A172 (cell line): ENCODE measurements around the gene LRRC47. TPM values are rescaled to one million over a fixed set of nuclear protein-coding genes. Genes with fewer than 3 reads are reported as not detected.
A peak's percentile ranks its signal among the peaks of the same experiment; 100 is the strongest.
"Not testable (repeated sequence)": the region's sequence is repeated elsewhere in the genome, so short reads cannot be mapped to it uniquely, and the experiment has no call there.

Experiments
- DNase-seq: peaks from one replicate; pipeline ENCODE4 v3.0.0-alpha.2; 2015; ENCODE audit warnings: low spot score
- total RNA-seq: library from RNA; depleted of rRNA; stranded (reverse); fragments of >200 nt; shearing (Covaris generic); gene quantifications from 2 replicates; pipeline ENCODE4 v1.2.3, GENCODE V29; 2014

LRRC47 gene
- total RNA-seq, 1 experiment from 2014 or later = 29.8 TPM

GRCh38 chr1:3748316-3748900 lies 47.9 kb downstream of the LRRC47 start:
- not testable (repeated sequence) for DNase-seq

DNA sequence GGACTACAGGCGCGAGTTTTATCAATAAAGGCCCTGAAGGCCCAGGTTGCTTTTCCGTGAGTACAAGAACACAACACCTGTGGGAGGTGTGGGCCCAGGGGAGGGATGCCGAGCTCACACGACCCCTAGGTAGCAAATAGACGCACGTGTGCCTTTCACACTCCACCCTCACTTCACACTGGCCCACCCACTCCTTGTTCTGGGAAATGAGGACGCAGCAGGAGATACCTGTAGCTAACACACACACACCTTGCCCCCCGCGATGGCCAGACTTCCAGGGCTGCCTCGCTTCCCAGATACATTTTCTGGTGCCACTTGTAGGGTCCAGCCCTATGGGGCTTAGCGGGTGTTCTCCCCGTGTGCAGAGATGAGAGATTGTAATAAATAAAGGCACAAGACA lies 48.4 kb downstream of the LRRC47 start:
- DNase-seq = no peak

- no peak for DNase-seq
Observed at GRCh38 chr1:3747522-3747848, 48.8 kb downstream of the LRRC47 start.

GRCh38 chr1:3746830-3747521 lies 49.3 kb downstream of the LRRC47 start:
- DNase-seq = peak; percentile 2

GRCh38 chr1:3746389-3746829 lies 49.9 kb downstream of the LRRC47 start:
- DNase-seq = no peak

- DNase-seq = no peak
Observed at GRCh38 chr1:3745590-3746381, 50.5 kb downstream of the LRRC47 start.

DNA sequence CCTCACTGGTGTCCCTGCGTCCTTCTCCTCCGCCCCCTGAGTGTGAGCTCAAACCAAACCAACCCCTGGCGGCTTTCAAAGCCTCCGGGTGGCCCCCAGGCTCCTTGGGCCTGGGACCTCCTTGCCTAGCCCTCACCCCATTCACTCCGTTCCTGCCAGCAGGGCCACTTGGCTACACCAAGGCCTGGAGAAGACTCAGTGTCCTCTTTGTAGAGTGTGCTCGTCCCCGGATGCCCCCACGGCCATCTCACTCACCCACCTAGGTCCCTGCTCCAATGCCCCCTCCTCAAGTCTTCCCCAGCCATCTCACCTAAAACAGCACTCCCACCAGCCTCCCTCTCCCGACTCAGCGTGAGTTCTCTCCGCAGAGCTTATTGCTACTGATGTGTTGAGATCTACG lies 51.2 kb downstream of the LRRC47 start:
- no peak for DNase-seq

GRCh38 chr1:3744646-3745045 lies 51.7 kb downstream of the LRRC47 start:
- DNase-seq = no peak

- no peak for DNase-seq
Observed at GRCh38 chr1:3743826-3744225, 52.5 kb downstream of the LRRC47 start.

DNA sequence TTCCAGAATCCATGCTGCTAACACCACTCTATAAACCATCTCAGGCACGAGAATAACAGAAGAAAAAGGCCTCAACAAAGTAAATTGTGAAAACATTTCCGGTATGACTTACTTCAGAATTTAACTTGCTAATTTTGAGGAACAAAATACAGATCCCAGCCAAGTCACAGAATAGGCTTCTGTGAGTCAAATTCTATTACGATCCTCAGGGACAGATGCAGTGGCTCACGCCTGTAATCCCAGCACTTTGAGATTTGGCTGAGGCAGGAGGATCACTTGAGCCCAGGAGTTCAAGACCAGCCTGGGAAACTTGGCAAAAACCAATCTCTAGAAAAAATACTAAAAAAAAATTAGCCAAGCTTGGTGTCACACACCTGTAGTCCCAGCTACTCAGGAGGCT lies 52.9 kb downstream of the LRRC47 start:
- DNase-seq = no peak

DNA sequence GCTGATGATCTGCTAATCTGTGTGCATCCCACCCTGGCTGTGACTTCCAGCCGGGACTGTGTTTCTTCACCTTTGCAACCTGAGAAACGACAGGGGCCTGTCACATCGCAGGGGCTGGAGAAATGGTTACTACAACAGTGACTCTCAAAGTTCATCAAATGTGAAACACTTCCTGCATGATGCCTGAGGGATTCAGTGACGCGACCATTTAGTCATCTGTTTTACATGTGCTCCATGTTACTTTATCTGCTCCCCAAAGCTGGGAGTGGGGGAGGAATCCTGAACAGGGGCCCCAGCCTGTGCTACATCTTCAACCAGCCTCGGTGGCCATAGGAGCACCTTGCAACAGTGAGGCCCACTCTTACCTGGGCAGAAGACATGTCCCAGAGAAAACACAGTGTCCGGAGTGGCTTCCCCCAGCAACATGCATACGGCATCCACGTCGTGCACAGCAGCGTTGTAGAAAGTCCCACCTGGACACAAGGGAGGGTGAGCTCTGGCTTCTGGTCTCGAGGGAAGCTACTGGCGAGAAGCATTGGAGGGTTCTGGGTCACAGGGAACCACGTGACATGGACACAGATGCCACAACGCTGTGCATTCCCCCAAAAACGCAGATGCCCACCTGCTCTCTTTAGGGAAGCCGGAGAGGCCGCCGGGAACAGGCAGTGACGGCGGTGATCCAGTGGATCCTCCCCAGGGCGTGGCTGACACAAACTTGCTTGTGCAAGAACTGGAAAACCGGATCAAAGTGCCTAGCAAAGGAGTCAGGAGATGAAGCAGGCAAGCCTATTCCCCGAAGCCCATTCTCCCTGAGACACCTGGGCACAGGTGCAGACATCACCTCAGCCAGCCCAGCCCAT lies 53.6 kb downstream of the LRRC47 start:
- DNase-seq = no peak

- no peak for DNase-seq
Observed at GRCh38 chr1:3741566-3742438, 54.5 kb downstream of the LRRC47 start.

- no peak for DNase-seq
Observed at GRCh38 chr1:3740752-3741151, 55.5 kb downstream of the LRRC47 start.

DNA sequence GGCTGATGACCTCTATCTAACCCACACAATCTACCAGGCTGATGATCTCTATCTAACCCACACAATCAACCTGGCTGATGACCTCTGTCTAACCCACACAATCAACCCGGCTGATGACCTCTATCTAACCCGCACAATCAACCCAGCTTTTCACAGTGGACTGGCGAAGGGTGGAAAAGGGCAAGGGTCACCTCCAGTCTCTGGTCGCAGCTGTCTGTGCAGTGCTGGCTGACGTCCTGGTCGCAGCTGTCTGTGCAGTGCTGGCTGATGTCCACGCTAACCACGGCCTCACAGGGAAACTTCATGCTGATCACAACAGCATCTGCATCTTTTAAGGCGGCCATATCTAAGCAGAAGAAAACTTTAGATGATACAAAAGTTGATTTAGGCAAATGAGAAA lies 56.3 kb downstream of the LRRC47 start:
- DNase-seq = no peak

GRCh38 chr1:3738943-3739342 lies 57.4 kb downstream of the LRRC47 start:
- DNase-seq = no peak

- no peak for DNase-seq
Observed at GRCh38 chr1:3736708-3737107, 59.6 kb downstream of the LRRC47 start.

DNA sequence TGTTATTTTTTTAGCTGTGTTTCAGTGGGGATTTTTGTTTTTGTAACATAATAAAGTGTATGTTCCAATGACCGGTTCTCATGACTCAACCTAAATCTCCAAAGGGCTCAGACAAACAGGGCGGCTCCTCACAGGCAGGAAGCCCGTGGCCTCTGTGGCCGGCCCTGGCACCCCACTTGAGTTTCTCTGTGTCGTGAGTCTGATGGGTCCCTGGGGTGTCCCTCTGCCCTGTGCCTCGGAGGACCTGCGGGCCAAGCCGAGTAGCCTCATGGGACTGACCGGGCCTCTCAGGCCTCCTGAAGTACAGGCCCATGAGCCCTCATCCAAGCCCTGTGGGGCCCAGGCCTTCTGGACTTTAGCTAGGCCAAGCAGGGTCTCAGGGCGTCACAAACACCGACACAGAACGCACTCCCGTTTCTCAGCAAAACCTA lies 60.2 kb downstream of the LRRC47 start:
- DNase-seq = no peak

GRCh38 chr1:3735688-3736087 lies 60.6 kb downstream of the LRRC47 start:
- no peak for DNase-seq

- no peak for DNase-seq
Observed at GRCh38 chr1:3735027-3735681, 61.1 kb downstream of the LRRC47 start.

DNA sequence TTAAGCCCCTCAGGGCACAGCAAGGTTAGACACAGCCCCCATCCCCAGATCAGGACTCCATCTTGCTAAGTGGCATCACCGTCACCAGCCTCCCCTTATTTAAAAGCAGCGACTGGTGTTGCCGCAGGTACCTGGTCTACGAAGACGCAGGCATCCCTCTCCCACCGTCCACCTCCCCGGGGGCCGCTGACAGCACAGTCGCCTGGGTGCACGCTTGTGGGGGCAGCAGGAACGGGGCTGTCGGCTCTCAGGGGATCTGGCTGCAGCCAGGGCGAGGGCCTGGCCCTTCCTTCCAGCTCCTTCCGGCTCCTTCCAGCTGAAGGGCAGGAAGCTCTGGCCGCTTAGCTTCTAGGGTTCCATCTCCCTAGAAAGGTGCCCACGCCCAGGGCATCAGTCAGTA lies 61.7 kb downstream of the LRRC47 start:
- DNase-seq = no peak
